ENCODE measurements around the gene FBL. TPM values are rescaled to one million over a fixed set of nuclear protein-coding genes. Genes with fewer than 3 reads are reported as not detected.
"Not testable (repeated sequence)": the region's sequence is repeated elsewhere in the genome, so short reads cannot be mapped to it uniquely, and the experiment has no call there.

Gene FBL
- total RNA-seq, 2 experiments from 2014 or later = 336 to 365 TPM

- H4K20me1 ChIP-seq (ENCODE audit: insufficient read depth, low read length) = no peaks in the 10 kb centered on the region
- no peaks in the 10 kb centered on the region for H3K4me1 ChIP-seq (ENCODE audit: insufficient read depth, low read length, poor library complexity, severe bottlenecking)
- ChIA-PET POLR2A (no interaction called here), CTCF (ENCODE audit: unreplicated experiment) (no interaction called here)
- BruUV-seq (replicated peaks) = no TSS peak
- H3K27ac ChIP-seq (ENCODE audit: low read depth, low read length, poor library complexity, severe bottlenecking) = no peak overlapping the region
- H2AFZ ChIP-seq (ENCODE audit: low read length) = no peak overlapping the region
- intact Hi-C loops (cut with micrococcal nuclease; ENCODE audit: unreplicated experiment) = no loop called here
- 0 out of 2 replicates have a peak, but pooled peaks cover 4% of the 10 kb centered on the region for H3K9me3 ChIP-seq (ENCODE audit: low read length)
- H3K79me2 ChIP-seq (ENCODE audit: insufficient read depth, low read depth, low read length) = no peaks in the 10 kb centered on the region
- no peak for TF ChIP-seq CTCF (conservative IDR thresholded peaks at IDR 0.05; ENCODE audit: low read length)
- no peak for TF ChIP-seq EZH2phosphoT487 (IDR thresholded peaks at IDR 0.05; ENCODE audit: borderline replicate concordance, low read depth, low read length)
- H3K36me3 ChIP-seq (ENCODE audit: insufficient read depth, low read length) = 0 out of 2 replicates have a peak, but pooled peaks cover 6% of the 10 kb centered on the region
- no peak overlapping the region for H3K4me3 ChIP-seq (ENCODE audit: low read depth, low read length, poor library complexity, severe bottlenecking)
- no peak for DNase-seq (ENCODE audit: low spot score)
- H3K4me2 ChIP-seq (ENCODE audit: low read length) = no peak overlapping the region
- H3K9me2 ChIP-seq (ENCODE audit: insufficient read depth, low read length) = no peaks in the 10 kb centered on the region
Measured at GRCh38 chr19:39816287-39817048, 29.7 kb downstream of the FBL start.

- Histone ChIP-seq H3K27ac (ENCODE audit: low read depth, low read length, poor library complexity, severe bottlenecking) (no peak overlapping the region), H4K20me1 (ENCODE audit: insufficient read depth, low read length) (no peaks in the 10 kb centered on the region), H3K9me2 (ENCODE audit: insufficient read depth, low read length) (no peaks in the 10 kb centered on the region), H3K4me3 (ENCODE audit: low read depth, low read length, poor library complexity, severe bottlenecking) (no peak overlapping the region), H3K9me3 (ENCODE audit: low read length) (no peaks in the 10 kb centered on the region), H3K4me1 (ENCODE audit: insufficient read depth, low read length, poor library complexity, severe bottlenecking) (no peaks in the 10 kb centered on the region), H3K36me3 (ENCODE audit: insufficient read depth, low read length) (no peaks in the 10 kb centered on the region), H3K4me2 (ENCODE audit: low read length) (no peak overlapping the region), H2AFZ (ENCODE audit: low read length) (no peak overlapping the region), H3K79me2 (ENCODE audit: insufficient read depth, low read depth, low read length) (no peaks in the 10 kb centered on the region)
- POLR2A ChIA-PET = no interaction called here
- intact Hi-C loops (cut with micrococcal nuclease; ENCODE audit: unreplicated experiment) = no loop called here
- TF ChIP-seq EZH2phosphoT487 (IDR thresholded peaks at IDR 0.05; ENCODE audit: borderline replicate concordance, low read depth, low read length) = no peak
- no peak for TF ChIP-seq CTCF (conservative IDR thresholded peaks at IDR 0.05; ENCODE audit: low read length)
- CTCF ChIA-PET (ENCODE audit: unreplicated experiment) = no interaction called here
- BruUV-seq (replicated peaks) = no TSS peak
- no peak for DNase-seq (ENCODE audit: low spot score)
Measured at GRCh38 chr19:39814595-39814994, 31.6 kb downstream of the FBL start.

GRCh38 chr19:39814111-39814510 is 32.1 kb downstream of the FBL start:
- CTCF ChIA-PET (ENCODE audit: unreplicated experiment); H3K9me2 ChIP-seq (ENCODE audit: insufficient read depth, low read length); BruUV-seq (replicated peaks); H3K79me2 ChIP-seq (ENCODE audit: insufficient read depth, low read depth, low read length); H2AFZ ChIP-seq (ENCODE audit: low read length); H3K27ac ChIP-seq (ENCODE audit: low read depth, low read length, poor library complexity, severe bottlenecking); H3K4me2 ChIP-seq (ENCODE audit: low read length); H3K4me1 ChIP-seq (ENCODE audit: insufficient read depth, low read length, poor library complexity, severe bottlenecking); intact Hi-C loops (cut with micrococcal nuclease; ENCODE audit: unreplicated experiment); POLR2A ChIA-PET; H3K36me3 ChIP-seq (ENCODE audit: insufficient read depth, low read length); DNase-seq (ENCODE audit: low spot score); H3K9me3 ChIP-seq (ENCODE audit: low read length); H3K4me3 ChIP-seq (ENCODE audit: low read depth, low read length, poor library complexity, severe bottlenecking); H4K20me1 ChIP-seq (ENCODE audit: insufficient read depth, low read length): not testable (repeated sequence)
